GM12878 (cell line): ENCODE results near the gene FCHSD2. TPM values are rescaled to one million over a fixed set of nuclear protein-coding genes. Genes with fewer than 3 reads are reported as not detected.

Experiments
- ATAC-seq: fragments of 200-7000 bp; cut with Tn5 transposase; 3 replicates; pipeline ENCODE4 v1.9.1; 2020; ENCODE audit warnings: mild to moderate bottlenecking, moderate library complexity
- BruUV-seq: library from RNA; stranded (reverse); fragments of 400-500 nt; replicated peaks from 2 replicates; lab custom pipeline; 2021; lab: Mats Ljungman, UMichigan
- CTCF ChIA-PET: fragments of 300-600 bp; sonication (Branson Sonifier 250); formaldehyde crosslinking; extraction: SDS; loops from one replicate; lab custom pipeline; 2021; ENCODE audit warnings: inconsistent platforms; lab: Yijun Ruan, JAX
- POLR2A ChIA-PET: fragments of 350-600 bp; formaldehyde crosslinking; extraction: SDS; loops from one replicate; lab custom pipeline; 2021; ENCODE audit warnings: inconsistent platforms; lab: Charles Lee
- RAD21 ChIA-PET: fragments of 300-600 bp; sonication (Branson Sonifier 250); formaldehyde crosslinking; loops from one replicate; lab custom pipeline; 2023; ENCODE audit warnings: antibody characterized with exemption; ENCODE audit not compliant: unreplicated experiment; lab: Charles Lee
- SMC1A ChIA-PET: fragments of 300-600 bp; sonication (Branson Sonifier 250); formaldehyde crosslinking; loops from one replicate; lab custom pipeline; 2023; ENCODE audit not compliant: unreplicated experiment, uncharacterized antibody; lab: Charles Lee
- DNase-seq: peaks from one replicate; pipeline ENCODE4 v3.0.0-alpha.2; 2011; ENCODE audit warnings: low read depth, low spot score
- FAIRE-seq: peaks from 3 replicates; lab custom pipeline; 2011; peaks lifted over from hg19 to GRCh38; lab: Jason Lieb, UNC
- H2AFZ ChIP-seq: 2 replicates; pipeline ENCODE4 v1.6.0; 2011; ENCODE audit warnings: low read depth, low read length, control low read depth; ENCODE audit not compliant: control insufficient read depth
- H3K27ac ChIP-seq: 2 replicates; pipeline ENCODE4 v1.5.1; 2011; ENCODE audit warnings: control low read depth; ENCODE audit not compliant: control insufficient read depth, insufficient read depth
- H3K27me3 ChIP-seq, 2 experiments: replicated peaks in 1 of 2; 2 replicates each; pipeline versions ENCODE4 v1.6.0 to v1.6.1; 2011; ENCODE audit warnings: low read length in 1 of 2; ENCODE audit not compliant: control insufficient read depth in 2 of 2, insufficient read depth in 2 of 2
- H3K36me3 ChIP-seq, 2 experiments: 2 replicates each; pipeline ENCODE4 v1.5.1; 2011; ENCODE audit warnings: low read length in 1 of 2; ENCODE audit not compliant: control insufficient read depth in 2 of 2, insufficient read depth in 2 of 2
- H3K4me1 ChIP-seq: 2 replicates; pipeline ENCODE4 v1.6.1; 2011; ENCODE audit warnings: mild to moderate bottlenecking, low read length, moderate library complexity, mixed read lengths; ENCODE audit not compliant: control insufficient read depth, insufficient read depth
- H3K4me2 ChIP-seq: 2 replicates; pipeline ENCODE4 v1.6.0; 2011; ENCODE audit warnings: control low read depth; ENCODE audit not compliant: control insufficient read depth, insufficient read depth
- H3K4me3 ChIP-seq: fragments of 200-600 bp; sonication (generic); 2 replicates; pipeline ENCODE4 v1.5.1; 2016
- H3K79me2 ChIP-seq: 2 replicates; pipeline ENCODE4 v1.6.0; 2011; ENCODE audit warnings: low read length; ENCODE audit not compliant: control insufficient read depth, insufficient read depth
- H3K9ac ChIP-seq: 2 replicates; pipeline ENCODE4 v1.8.0; 2011; ENCODE audit warnings: low read length, control low read depth, mixed read lengths; ENCODE audit not compliant: control insufficient read depth, insufficient read depth
- H3K9me3 ChIP-seq: replicated peaks from 3 replicates; pipeline ENCODE4 v1.5.1; 2011; ENCODE audit warnings: mild to moderate bottlenecking, low read length; ENCODE audit not compliant: control insufficient read depth, insufficient read depth
- H4K20me1 ChIP-seq: 2 replicates; pipeline ENCODE4 v1.6.0; 2011; ENCODE audit not compliant: control insufficient read depth, insufficient read depth
- BMI1 ChIP-seq: fragments of 450-650 bp; IDR thresholded peaks from 2 replicates; pipeline ENCODE4 v1.6.1; 2016; ENCODE audit warnings: mild to moderate bottlenecking, moderate library complexity, borderline replicate concordance
- IKZF1 ChIP-seq: fragments of 450-650 bp; conservative IDR thresholded peaks from 2 replicates; pipeline ENCODE4 v1.6.1; 2017; ENCODE audit warnings: antibody characterized with exemption, mild to moderate bottlenecking
- KLF5 ChIP-seq: fragments of 450-650 bp; IDR thresholded peaks from 2 replicates; pipeline ENCODE4 v1.6.1; 2014; ENCODE audit warnings: mild to moderate bottlenecking; ENCODE audit not compliant: partially characterized antibody
- PRDM15 ChIP-seq: fragments of 450-650 bp; formaldehyde crosslinking; IDR thresholded peaks from 2 replicates; pipeline ENCODE4 v1.4.0; 2020; ENCODE audit warnings: mild to moderate bottlenecking, moderate library complexity
- SPI1 ChIP-seq: IDR thresholded peaks from 2 replicates; pipeline ENCODE4 v1.6.1; 2011; ENCODE audit warnings: low read depth, mild to moderate bottlenecking, low read length, moderate library complexity, borderline replicate concordance; ENCODE audit not compliant: insufficient read depth
- TARDBP ChIP-seq: IDR thresholded peaks from 2 replicates; pipeline ENCODE4 v1.6.1; 2016; ENCODE audit warnings: borderline replicate concordance
- WGBS: methylation state at CpG from one replicate; pipeline ENCODE4 v1.1.6; 2016; ENCODE audit warnings: low lambda C conversion rate; ENCODE audit not compliant: insufficient replicate concordance, insufficient coverage; ENCODE audit errors: missing lambda C conversion rate; 5-methylcytosine and 5-hydroxymethylcytosine counted together
- in situ Hi-C: fragments of 300-500 bp; cut with MboI; formaldehyde crosslinking; loops from 9 replicates; pipeline ENCODE4 v1.14.3; 2018; ENCODE audit warnings: mixed read lengths
- intact Hi-C: fragments of 100-400 bp; cut with micrococcal nuclease; formaldehyde crosslinking; loops from one replicate; pipeline ENCODE4 v1.14.2; 2022; ENCODE audit not compliant: unreplicated experiment
- polyA plus RNA-seq, 11 experiments: library from polyadenylated mRNA; depleted of rRNA in 4 of 11; unstranded in 6 of 11; stranded (reverse) in 5 of 11; fragments of >200 nt; fragmentation: Nextera tagmentation in 4 of 11; fragmentation: Illumina TruSeq in 1 of 11; extraction: Ambion mirVana in 4 of 11; extraction: Trizol in 1 of 11; gene quantifications; 1 replicate in 1 of 11; 2 replicates in 10 of 11; pipeline versions ENCODE4 v1.2.1 to v1.2.3, GENCODE V29; 2011 to 2016; ENCODE audit warnings: inconsistent platforms in 2 of 11, missing spikeins in 2 of 11, low read depth in 1 of 11
- total RNA-seq, 4 experiments: library from RNA; depleted of rRNA in 3 of 4; stranded (reverse); fragments of >200 nt in 3 of 4; fragmentation: Illumina TruSeq in 1 of 4; extraction: Trizol in 1 of 4; gene quantifications; 2 replicates each; pipeline versions ENCODE4 v1.2.1 to v1.2.3, GENCODE V29; 2013 to 2021
- TF ChIP-seq, protein P1 (sequence below): IDR thresholded peaks from 2 replicates; pipeline ENCODE4 v1.6.1; 2011; ENCODE audit warnings: low read depth, low read length, improper control_type of control experiment, borderline replicate concordance

The FCHSD2 gene
- total and polyA plus RNA-seq, 10 of the 15 experiments (the other 5 are each of a cell fraction or from before 2014, with no cell fraction given) = 13.2 to 89.8 (median 47.8) TPM

GRCh38 chr11:73034777-73035176 lies 107.3 kb downstream of the FCHSD2 start:
- H3K36me3 ChIP-seq = peaks cover 2 to 22% of the 10 kb centered on the region in 2 experiments; a peak in 3 of 4 replicates
- peaks cover 8% of the 10 kb centered on the region for H3K9me3 ChIP-seq
- no peak overlapping the region for H3K4me2 ChIP-seq
- DNase-seq (no peak), ATAC-seq (no peak; the same call in 2 of the 3 replicates), FAIRE-seq (no peak)
- ChIA-PET CTCF (no interaction called here), POLR2A (no interaction called here), RAD21 (no interaction called here), SMC1A (interaction anchor here (1.6 to 2.2 kb wide), 2 partner anchors 10 to 18 kb away, joined by 4 to 8 read pairs; no protein-coding TSS in a partner anchor)
- H3K79me2 ChIP-seq = peaks cover 16% of the 10 kb centered on the region
- intact Hi-C loops = no loop called here
- no TSS peak for BruUV-seq
- WGBS = 100% methylated on average over 1 of the region's 1 CpG
- no peak overlapping the region for H3K9ac ChIP-seq
- H2AFZ ChIP-seq = no peak overlapping the region
- TF ChIP-seq, protein P1, sequence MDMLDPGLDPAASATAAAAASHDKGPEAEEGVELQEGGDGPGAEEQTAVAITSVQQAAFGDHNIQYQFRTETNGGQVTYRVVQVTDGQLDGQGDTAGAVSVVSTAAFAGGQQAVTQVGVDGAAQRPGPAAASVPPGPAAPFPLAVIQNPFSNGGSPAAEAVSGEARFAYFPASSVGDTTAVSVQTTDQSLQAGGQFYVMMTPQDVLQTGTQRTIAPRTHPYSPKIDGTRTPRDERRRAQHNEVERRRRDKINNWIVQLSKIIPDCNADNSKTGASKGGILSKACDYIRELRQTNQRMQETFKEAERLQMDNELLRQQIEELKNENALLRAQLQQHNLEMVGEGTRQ = no peak
- TF ChIP-seq SPI1 = no peak
- no peak for TF ChIP-seq KLF5
- no peak for TF ChIP-seq BMI1
- H3K4me3 ChIP-seq = no peak overlapping the region
- in situ Hi-C loops = no loop called here
- H3K4me1 ChIP-seq = no peaks in the 10 kb centered on the region
- no peaks in the 10 kb centered on the region for H3K27me3 ChIP-seq
- no peaks in the 10 kb centered on the region for H4K20me1 ChIP-seq
- H3K27ac ChIP-seq = no peak overlapping the region

GRCh38 chr11:73034331-73034730 lies 107.8 kb downstream of the FCHSD2 start:
- ATAC-seq = no peak
- H2AFZ ChIP-seq = no peak overlapping the region
- H3K36me3 ChIP-seq = peaks cover 2 to 23% of the 10 kb centered on the region in 2 experiments; a peak in 3 of 4 replicates
- H4K20me1 ChIP-seq = no peaks in the 10 kb centered on the region
- H3K4me1 ChIP-seq = no peaks in the 10 kb centered on the region
- no peak overlapping the region for H3K4me2 ChIP-seq
- SMC1A ChIA-PET = interaction anchor here (1.6 to 2.2 kb wide), 2 partner anchors 10 to 17 kb away, joined by 4 to 8 read pairs; no protein-coding TSS in a partner anchor
- 21% methylated on average over 3 of the region's 3 CpGs for WGBS
- TF ChIP-seq IKZF1 (no peak), TARDBP (no peak), PRDM15 (CRISPR knock-in tag) (no peak)
- BruUV-seq = no TSS peak
- peaks cover 16% of the 10 kb centered on the region for H3K79me2 ChIP-seq
- RAD21 ChIA-PET = interaction anchor here (0.7 kb wide), 1 partner anchor 101 kb away, joined by 3 read pairs; no protein-coding TSS in a partner anchor
- in situ Hi-C loops = no loop called here
- no peak for DNase-seq
- CTCF ChIA-PET = no interaction called here
- no peak overlapping the region for H3K4me3 ChIP-seq
- intact Hi-C loops = no loop called here
- H3K27me3 ChIP-seq = no peaks in the 10 kb centered on the region
- H3K9ac ChIP-seq = no peak overlapping the region
- peaks cover 12% of the 10 kb centered on the region for H3K9me3 ChIP-seq
- POLR2A ChIA-PET = no interaction called here
- no peak overlapping the region for H3K27ac ChIP-seq
- FAIRE-seq = no peak
